HCT116 (cell line): ENCODE results near the gene DNTT.

Experiments
- CTCF ChIP-seq, 3 experiments: fragments of 200-600 bp in 1 of 3; sonication (generic) in 1 of 3; IDR thresholded peaks in 2 of 3; conservative IDR thresholded peaks in 1 of 3; 2 replicates each; pipeline ENCODE4 v1.5.1; 2012 to 2017; ENCODE audit warnings: low read depth in 2 of 3, low read length in 2 of 3, antibody characterized with exemption in 1 of 3, borderline replicate concordance in 1 of 3, control low read depth in 1 of 3, mild to moderate bottlenecking in 1 of 3, mixed read lengths in 1 of 3, mixed run types in 1 of 3, moderate library complexity in 1 of 3; ENCODE audit not compliant: insufficient read depth in 1 of 3
- EZH2 ChIP-seq: fragments of 200-600 bp; sonication (generic); IDR thresholded peaks from 2 replicates; pipeline ENCODE4 v1.6.1; 2017; ENCODE audit warnings: antibody characterized with exemption, mixed run types
- POLR2A ChIP-seq: IDR thresholded peaks from 2 replicates; pipeline ENCODE4 v1.7.0; 2011; ENCODE audit warnings: borderline replicate concordance; ENCODE audit not compliant: insufficient read depth, insufficient read length; ENCODE audit errors: extremely low read depth
- POLR2AphosphoS5 ChIP-seq: IDR thresholded peaks from 2 replicates; pipeline ENCODE4 v1.6.1; 2011; ENCODE audit warnings: mild to moderate bottlenecking, low read depth, low read length, moderate library complexity
- SP1 ChIP-seq: IDR thresholded peaks from 2 replicates; pipeline ENCODE4 v1.6.1; 2012; ENCODE audit warnings: low read depth
- SRF ChIP-seq: IDR thresholded peaks from 2 replicates; pipeline ENCODE4 v1.6.1; 2012; ENCODE audit warnings: low read depth
- ZNF274 ChIP-seq: fragments of 200-500 bp; sonication (Bioruptor generic); IDR thresholded peaks from 2 replicates; pipeline ENCODE4 v1.6.1; 2014; ENCODE audit warnings: mild to moderate bottlenecking, low read depth, low read length, inconsistent platforms

- TF ChIP-seq POLR2A, result no peak
- no peak for TF ChIP-seq EZH2
- no peak for TF ChIP-seq SP1
- TF ChIP-seq CTCF (IDR thresholded peaks at IDR 0.05 in 2 of 3, conservative IDR thresholded peaks at IDR 0.05 in 1 of 3; ENCODE audit: borderline replicate concordance in 1 of 3, insufficient read depth in 1 of 3, low read depth in 2 of 3, low read length in 2 of 3), result no peak
- no peak for TF ChIP-seq POLR2AphosphoS5
- TF ChIP-seq ZNF274, result no peak
- no peak for TF ChIP-seq SRF
Observed at GRCh38 chr10:96344178-96344577, 39.9 kb downstream of the DNTT start.
